Embryonic facial prominence (tissue), 1 donor: ENCODE results near the gene STAT3.
A peak's percentile ranks its signal among the peaks of the same experiment; 100 is the strongest.
"Not testable (repeated sequence)": the region's sequence is repeated elsewhere in the genome, so short reads cannot be mapped to it uniquely, and the experiment has no call there.

Experiments used
- DNase-seq: peaks from one replicate; pipeline ENCODE4 v3.0.0-alpha.2; 2016; ENCODE audit errors: extremely low spot score

Gene STAT3

DNA sequence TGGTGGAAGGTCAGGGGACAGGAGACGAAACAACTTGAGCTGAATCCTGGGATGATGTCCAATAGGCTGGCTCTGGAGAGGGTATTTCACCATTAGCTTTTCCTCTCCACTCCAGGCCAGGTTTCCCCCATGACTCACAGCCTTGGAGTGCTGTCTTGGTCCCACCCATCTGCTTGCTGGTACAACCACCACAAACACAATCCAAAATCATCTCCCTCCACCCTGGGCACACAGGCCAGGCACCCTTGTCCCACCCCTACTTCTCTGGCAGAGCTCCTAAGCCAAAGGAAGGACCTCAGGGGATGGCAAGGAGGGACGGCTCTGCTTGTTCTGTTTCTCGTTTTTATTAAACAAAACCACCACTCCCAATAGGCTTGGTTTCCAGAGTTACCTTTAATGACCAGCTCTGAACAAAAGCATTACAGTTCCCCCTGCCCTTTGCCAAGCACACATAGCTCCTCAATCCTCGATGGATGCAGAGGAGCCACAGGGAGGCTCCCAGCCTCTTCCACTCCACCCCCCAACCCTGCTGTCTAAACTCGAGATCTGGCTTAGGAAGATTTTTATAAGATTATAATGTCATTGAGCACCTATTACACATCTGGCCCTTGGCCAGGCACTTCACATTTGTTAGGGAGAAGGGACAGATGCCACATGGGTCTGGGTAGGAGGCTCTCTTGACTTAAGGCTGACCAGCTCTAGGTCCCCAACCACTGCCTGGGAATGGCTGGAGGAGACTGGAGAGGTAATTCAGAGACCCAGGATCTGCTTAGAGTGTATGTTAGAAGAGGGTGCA, 21.5 kb upstream of the STAT3 start:
- no peak for DNase-seq

DNA sequence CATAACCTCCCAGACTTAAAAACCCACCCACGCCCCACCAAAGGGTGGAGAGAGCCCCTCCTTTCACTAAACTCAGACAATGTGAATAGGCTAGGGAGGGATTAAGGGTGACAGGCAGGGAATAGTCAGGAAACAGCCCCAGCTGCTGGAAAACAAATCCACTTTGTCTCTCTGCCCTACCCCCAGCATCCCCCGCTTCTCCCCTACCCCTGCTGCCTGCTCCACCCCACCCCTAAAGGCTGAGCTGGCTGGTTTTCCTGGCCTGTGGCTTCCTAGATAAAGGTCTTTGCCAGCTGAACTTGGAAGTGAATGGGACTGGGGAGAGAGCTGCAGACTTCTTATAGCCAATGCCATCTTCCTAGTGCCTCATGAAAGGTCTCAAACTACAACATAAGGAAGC, 19.8 kb upstream of the STAT3 start:
- no peak for DNase-seq

DNA sequence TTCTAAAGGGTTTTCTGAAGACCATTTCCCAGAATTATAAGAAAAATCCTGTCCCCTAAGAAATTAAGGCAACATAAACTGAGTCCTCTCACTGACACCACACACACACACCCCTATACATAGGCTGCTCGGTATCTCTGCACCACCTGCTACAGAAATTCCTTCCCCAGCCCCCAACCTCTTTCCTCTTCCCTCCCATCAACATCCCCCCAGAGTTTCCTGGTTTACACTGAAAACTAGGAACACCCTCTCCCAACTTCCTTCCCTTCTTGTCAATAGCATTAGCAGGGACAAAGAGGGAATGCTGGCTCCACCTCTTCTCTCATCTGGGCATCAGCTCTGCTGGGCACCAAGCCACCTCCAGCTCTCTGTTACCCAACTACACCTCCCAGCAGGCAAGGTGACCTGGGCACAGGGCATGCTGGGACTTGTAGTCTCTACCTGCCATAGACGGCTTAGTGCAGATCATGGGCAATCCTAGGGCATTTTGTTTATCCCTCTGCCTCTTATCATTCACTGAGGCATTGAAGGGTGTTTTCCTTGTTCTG, 19.1 kb upstream of the STAT3 start:
- DNase-seq, result no peak

DNA sequence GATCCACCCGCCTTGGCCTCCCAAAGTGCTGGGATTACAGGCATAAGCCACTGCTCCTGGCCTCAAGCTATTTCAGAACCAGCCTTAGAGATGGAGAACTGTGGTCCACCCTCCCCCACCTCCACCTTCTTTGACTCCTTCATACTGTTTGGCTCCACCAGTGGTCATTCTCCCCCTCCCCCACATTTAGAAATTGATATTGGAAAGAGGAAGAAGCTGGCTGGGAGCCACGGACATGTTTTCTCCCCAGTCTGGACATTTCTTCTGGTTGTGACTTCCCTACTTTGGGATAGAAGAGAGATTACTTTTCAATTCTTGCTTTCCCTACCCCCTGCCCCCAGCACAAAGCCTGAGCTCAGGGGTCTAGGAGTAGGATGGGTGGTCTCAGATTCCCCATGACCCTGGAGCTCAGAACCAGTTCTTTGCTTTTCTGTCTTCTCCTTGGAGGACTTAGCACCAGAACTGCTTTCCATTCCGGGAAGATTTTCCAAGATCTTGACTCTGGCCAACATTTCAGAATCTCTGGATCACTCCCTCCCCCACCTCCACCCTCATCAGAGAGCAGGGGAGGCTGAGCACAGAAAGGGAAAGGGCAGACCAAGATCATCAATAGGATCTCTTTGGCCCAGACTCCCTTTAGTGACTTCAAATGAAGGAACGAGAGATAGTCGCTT, 18.5 kb upstream of the STAT3 start:
- DNase-seq, result no peak

DNA sequence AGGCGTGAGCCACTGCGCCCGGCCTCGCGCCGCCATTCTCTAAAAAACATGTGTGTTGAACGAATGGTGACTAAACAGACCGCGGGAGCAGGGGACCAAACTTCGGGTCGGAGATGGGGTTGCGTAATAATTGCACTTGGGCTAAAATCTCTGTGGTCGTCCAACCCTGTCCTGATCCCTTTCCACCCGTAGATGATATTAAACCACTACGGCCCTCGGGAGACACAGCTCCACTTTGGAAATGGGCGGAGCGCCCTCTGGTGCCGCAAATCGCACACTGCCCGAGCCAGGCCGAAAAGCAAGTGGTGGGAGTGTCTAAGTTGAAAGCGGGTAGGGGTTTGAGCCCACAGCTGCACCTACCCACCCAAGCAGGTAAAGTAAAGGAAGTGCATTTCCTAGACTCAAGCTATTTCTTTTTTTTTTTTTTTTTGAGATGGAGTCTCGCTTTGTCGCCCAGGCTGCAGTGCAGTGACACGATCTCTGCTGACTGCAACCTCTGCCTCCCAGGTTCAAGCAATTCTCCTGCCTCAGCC, 17.8 kb upstream of the STAT3 start:
- no peak for DNase-seq

DNA sequence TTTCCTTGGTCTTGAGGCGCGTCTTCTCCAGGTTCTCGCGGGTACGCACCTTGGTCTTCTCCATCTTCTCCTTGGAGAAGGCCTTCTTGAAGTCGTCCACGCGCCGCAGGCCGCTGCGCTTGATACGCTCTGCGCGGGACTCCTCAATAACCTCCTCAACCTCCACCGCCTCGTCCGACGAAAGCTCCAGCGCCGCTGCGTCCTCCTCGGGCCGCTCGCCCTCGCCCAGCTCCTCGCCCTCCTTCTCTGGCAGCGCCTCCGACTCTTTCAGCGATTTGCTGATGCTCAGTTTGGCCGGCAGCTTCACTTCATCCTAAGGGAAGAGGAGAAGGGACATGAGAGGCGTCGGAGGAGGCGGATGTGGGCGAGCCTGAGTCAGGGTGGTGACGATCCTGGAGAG, 16.8 kb upstream of the STAT3 start:
- DNase-seq, result no peak

DNA sequence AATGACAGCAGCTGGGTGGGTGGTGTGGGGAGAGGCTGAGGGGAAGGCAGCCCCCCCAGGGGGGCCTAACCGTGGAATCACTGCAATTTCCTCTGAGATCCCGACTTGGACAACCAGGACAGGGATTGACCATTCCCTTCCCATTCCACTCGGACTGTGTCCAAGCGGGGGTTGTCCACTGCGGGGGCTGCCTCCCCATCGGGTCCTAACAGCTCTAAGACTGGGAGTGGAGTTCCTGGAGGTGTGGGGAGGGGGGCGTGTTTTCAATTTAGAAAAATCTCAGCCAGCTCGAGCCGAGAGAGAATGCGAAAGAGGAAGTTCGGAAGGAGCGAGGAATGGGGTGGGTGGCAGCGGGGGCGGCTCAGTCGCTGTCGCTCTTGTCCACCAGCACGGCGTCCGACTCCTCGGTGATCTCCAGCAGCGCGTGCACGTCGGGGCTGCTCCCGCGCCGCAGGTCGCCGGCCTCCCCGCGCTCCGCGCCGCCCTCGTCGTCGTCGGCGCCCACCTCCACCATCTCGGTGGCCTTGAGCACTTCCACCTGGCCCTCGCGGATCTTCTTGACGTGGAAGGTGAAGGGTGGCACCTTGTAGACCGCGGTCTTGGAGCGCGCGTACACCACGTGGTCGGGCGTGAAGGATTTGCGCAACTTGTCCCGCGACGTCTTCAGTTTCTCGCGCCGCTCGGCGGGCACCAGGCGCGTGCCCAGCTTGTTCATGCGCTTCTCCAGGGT, 16.2 kb upstream of the STAT3 start:
- no peak for DNase-seq

DNA sequence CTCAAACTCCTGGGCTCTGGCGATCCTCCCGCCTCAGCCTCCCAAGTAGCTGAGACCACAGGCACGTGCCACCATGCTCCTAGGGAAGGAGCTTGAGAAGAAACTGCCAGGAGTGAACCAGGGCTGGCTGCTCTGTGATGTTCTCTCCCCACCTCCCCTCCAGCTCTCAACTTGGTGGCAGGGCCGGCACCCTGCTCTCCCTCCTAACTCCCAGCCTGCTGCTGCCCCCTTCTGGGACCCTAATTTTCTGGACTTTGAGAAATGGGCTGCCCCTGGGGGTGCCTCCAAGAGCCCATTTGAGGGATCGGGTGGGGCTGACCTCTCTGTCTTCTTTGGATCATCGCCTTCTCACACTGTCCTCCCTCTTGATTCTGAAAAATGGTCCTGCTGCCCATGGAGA, 14.9 kb upstream of the STAT3 start:
- DNase-seq, result no peak

DNA sequence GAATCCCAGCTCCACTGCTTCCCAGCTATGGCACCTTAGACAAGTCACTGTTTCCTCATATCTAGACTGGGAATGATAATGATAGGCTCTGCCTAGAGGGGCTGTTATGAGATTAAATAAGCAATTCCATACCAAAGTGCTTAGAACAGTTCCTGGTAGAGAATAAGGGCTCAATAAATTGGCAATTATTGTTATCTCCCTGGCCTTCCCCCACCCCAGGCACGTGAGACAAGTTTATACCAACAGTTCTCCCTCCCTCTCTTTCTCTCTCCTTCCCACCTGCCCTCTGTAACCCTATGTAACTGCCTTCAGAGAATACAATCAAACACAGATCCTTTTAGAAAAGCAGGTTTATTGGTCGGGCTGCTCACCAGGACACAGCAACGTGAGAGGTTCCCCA, 13.9 kb upstream of the STAT3 start:
- no peak for DNase-seq

DNA sequence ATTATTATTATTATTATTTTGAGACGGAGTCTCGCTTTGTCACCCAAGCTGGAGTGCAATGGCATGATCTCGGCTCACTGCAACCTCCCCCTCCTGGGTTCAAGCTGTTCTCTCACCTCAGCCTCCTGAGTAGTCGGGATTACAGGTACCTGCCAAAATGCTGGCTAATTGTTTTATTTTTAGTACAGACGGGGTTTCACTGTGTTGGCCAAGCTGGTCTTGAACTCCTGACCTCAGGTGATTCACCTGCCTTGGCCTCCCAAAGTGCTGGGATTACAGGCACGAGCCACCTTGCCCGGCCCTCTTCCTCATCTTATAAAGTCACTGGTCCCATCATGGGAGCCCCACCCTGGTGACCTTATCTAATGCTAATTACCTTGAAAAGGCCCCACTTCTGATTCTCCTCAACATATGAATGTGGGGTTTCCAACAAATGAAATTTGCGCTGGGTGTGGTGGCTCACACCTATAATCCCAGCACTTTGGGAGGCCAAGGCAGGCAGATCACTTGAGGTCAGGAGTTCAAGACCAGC, 12.7 kb upstream of the STAT3 start:
- DNase-seq, result not testable (repeated sequence)

DNA sequence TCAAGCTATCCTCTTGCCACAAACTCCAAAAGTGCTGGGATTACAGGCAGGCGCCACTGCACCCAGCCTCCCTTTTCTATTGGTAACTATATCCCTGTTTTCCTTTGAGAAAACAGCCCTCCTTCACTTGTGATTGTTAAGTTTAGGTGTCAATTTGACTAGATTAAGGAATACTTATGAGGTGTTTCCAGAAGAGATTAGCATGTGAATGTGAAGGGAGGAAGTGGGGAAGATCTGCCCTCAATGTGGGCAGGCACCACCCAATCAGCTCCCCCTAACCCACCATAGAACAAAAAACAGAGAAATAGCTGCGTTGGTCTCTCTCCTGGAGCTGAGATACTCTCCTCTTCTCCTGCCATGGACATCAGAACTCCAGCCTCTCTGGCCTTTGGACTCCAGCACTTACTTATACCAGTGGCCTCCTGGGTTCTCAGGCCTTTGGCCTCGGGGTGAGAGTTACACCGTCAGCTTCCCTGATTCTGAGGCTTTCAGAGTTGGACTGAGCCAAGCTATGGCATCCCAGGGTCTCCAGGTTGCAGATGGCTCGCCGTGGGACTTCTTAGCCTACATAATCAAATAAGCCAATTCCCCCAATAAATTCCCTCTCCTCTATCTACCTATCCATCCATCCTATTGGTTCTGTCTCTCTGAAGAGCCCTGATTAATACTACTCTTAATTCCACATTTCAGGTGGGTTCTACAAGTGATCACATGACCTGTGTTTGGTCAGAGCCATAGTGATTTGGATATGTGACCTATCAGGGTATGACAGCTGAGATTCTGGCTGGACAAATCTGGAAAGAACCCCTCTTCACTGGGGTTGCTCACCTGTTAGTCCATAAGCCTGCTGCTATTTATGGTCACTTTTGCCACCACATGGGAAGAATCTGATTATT, 12.0 kb upstream of the STAT3 start:
- no peak for DNase-seq

DNA sequence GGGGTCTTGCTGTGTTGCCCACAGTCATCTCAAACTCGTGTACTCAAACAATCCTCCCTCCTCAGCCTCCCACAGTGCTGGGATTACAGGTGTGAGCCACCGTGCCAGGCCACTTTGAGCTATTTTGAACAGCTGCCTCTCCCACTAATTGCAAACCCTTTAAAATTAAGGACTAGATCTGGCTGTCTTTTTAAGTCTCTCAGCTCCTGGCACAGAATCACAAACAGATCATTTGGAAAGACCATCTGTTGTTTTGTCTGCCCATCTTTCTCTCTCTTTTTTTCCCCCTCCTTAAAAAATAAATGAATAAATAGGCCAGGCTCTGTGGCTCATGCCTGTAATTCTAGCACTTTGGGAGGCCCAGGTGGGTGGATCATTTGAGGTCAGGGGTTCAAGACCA, 10.9 kb upstream of the STAT3 start:
- no peak for DNase-seq

DNA sequence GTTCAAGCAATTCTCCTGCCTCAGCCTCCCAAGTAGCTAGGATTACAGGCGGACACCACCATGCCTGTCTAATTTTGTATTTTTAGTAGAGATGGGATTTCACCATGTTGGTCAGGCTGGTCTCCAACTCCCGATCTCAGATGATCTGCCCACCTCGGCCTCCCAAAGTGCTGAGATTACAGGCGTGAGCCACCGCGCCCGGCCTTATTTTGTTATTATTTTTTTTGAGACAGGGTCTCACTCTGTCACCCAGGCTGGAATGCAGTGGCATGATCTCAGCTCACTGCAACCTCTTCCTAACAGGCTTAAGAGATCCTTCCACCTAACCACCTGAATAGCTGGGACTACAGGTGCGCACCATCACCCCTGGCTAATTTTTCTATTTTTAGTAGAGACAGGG, 7.4 kb upstream of the STAT3 start:
- DNase-seq, result not testable (repeated sequence)

DNA sequence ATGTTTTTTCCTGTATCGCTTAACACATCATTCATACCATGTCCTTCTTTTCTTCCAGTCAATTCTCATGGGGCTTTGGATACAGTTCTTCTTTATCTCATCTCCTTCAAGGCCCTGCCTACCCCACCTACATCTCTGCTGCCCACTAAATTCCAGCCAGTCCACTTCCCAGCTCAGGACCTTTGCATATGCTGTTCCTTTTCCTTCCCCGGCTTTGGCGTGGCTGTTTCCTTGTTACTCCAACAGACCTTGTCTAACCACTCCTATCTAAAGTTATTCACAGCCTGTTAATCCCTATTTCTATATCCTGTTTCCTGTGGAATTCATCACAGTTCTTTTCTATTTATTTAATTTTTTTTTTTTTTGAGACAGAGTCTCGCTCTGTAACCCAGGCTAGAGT, 6.6 kb upstream of the STAT3 start:
- no peak for DNase-seq

DNA sequence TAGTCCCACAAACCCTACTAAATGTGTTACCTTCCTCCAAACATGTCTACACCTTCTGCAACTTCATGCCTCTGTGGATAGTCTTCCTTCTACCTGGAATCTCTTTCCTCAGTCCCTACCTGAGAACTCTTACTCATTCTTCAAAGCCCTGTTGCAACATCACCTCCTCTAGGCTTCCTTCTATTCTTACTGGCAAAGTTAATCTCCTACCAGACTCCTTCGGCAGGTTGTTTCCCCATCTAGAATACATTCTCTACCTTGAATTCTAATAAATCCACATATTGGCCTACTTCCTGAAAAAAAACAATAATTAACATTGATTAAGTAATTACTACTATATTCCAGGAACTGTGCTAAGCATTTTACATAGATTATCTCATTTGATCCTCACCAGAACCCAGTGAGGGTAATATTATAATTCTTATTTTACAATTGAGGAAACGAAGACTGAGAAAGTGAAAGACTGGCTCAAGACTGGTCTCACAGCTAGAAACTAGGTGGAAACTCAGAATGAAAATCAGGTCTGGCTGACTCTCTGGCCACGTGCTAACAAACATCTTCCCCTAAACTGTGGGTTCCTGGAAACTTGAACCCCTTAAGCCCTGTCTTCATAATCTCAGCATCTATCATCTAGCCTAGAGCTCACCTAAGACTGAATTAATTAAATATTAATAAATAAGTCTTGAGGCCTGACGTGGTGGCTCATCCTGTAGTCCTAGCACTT, 4.6 kb upstream of the STAT3 start:
- no peak for DNase-seq

DNA sequence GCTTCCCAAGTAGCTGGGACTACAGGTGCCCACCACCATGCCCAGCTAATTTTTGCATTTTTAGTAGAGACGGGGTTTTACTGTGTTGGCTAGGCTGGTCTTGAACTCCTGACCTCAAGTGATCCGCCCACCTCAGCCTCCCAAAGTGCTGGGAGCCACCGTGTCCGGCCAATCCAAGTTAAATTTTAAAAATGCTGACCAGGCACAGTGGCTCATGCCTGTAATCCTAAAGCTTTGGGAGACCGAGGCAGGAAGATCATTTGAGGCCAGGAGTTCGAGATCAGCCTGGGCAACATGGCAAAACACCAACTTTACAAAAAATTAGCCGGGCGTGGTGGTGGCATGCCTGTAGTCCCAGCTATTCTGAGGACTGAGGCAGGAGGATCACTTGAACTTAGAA, 3.2 kb upstream of the STAT3 start:
- not testable (repeated sequence) for DNase-seq

DNA sequence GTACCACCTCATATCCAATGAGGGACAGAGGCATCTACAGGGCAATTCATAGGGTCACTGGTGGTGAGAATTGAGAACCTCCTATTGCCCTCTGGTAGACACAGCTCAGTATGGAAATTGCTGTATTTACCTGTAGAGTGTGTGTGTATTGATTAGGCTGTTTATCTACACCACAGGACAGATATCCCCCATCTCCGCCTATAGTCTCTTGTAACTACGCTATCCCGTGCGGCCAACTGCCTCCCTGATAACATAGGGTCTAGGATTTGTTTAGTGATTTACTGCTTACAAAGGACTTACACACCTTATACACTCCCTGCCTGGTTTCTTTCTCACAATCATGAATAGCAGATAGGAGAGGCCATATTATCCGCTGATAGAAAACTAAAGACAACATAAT, 1.7 kb upstream of the STAT3 start:
- no peak for DNase-seq

DNA sequence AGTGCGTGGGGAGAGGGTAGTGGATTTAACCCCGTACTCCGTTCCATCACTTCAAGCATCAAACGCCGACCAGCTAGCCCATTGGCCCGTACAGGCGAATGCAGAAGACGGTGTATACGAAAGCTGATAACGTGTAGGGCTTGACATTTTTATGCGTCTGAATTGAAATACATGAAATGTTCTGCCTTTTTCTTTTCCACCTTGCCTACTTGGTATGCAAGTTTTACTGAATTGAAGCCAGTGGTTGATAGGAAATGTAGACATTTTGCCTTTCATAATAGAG, 834 bp upstream of the STAT3 start:
- DNase-seq, result peak; percentile 26

DNA sequence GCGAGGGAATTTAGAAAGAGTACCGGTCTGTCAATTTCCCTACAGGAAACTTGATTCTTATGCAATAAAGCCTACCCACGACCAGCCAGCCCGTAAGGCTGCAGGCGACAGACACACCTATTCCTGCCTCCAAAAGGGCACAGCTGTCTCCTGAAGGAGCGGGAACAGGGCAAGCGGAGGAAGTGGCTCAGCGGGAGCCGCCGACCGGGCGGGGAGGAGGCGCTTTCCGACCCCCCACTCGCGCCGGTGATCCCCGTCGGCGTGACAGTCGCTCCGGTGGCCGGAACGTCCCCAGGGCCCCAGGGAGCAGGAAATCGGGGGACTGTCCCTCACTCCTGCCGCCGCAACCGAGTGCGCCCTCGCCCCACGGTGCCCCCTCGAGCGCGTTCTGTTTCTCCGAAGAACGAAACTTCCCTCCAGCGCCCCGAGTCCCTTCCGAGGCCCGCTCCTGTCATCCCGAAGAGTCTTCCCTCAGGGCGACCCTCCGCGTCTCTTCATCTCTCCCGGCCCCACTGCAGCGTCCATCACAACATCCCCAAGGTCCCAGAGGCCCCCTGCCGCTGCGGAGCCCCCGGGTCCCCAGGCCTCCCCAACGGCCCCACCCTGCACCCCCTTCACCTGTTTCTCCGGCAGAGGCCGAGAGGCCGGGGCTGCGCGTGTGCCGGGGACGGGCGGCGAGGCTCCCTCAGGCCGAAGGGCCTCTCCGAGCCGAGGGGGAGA, 421 bp downstream of the STAT3 start:
- no peak for DNase-seq
